22Rv1 (cell line): Measurements from ENCODE around the gene ZNF792.
"Not testable (repeated sequence)": the region's sequence is repeated elsewhere in the genome, so short reads cannot be mapped to it uniquely, and the experiment has no call there.

Experiments used
- CTCF ChIP-seq: fragments of 450-650 bp; IDR thresholded peaks from 2 replicates; pipeline ENCODE4 v1.5.1; 2017; ENCODE audit warnings: mild to moderate bottlenecking
- ZFX ChIP-seq: fragments of 450-650 bp; IDR thresholded peaks from 2 replicates; pipeline ENCODE4 v1.6.1; 2017; ENCODE audit warnings: antibody characterized with exemption, borderline replicate concordance

GRCh38 chr19:34998224-34998623 is 34.2 kb upstream of the ZNF792 start:
- TF ChIP-seq CTCF, ZFX: not testable (repeated sequence)
